Measurements from ENCODE around the gene KCNC1.

Gene KCNC1

GRCh38 chr11:17736930-17737817 lies 2.6 kb downstream of the KCNC1 start:
- in situ Hi-C loops (cut with MboI; ENCODE audit: low sequenced_read_pairs): loop anchor here (25.0 kb wide), 1 partner anchor 250 kb away; no protein-coding TSS in a partner anchor

GRCh38 chr11:17738151-17738973 lies 3.8 kb downstream of the KCNC1 start:
- in situ Hi-C loops (cut with MboI; ENCODE audit: low sequenced_read_pairs): loop anchor here (25.0 kb wide), 1 partner anchor 249 kb away; no protein-coding TSS in a partner anchor

GRCh38 chr11:17739945-17740338 lies 5.4 kb downstream of the KCNC1 start:
- in situ Hi-C loops (cut with MboI; ENCODE audit: low sequenced_read_pairs): loop anchor here (25.0 kb wide), 1 partner anchor 247 kb away; no protein-coding TSS in a partner anchor

- in situ Hi-C loops (cut with MboI; ENCODE audit: low sequenced_read_pairs): loop anchor here (25.0 kb wide), 1 partner anchor 247 kb away; no protein-coding TSS in a partner anchor
These were observed 6.2 kb downstream of the KCNC1 start for GRCh38 chr11:17740649-17741235.

- in situ Hi-C loops (cut with MboI; ENCODE audit: low sequenced_read_pairs): loop anchor here (25.0 kb wide), 1 partner anchor 246 kb away; no protein-coding TSS in a partner anchor
These were observed 6.9 kb downstream of the KCNC1 start for GRCh38 chr11:17741487-17741886.

- in situ Hi-C loops (cut with MboI; ENCODE audit: low sequenced_read_pairs): loop anchor here (25.0 kb wide), 1 partner anchor 245 kb away; no protein-coding TSS in a partner anchor
These were observed 7.4 kb downstream of the KCNC1 start for GRCh38 chr11:17742019-17742418.

GRCh38 chr11:17743026-17743807 lies 8.6 kb downstream of the KCNC1 start:
- in situ Hi-C loops (cut with MboI; ENCODE audit: low sequenced_read_pairs): loop anchor here (25.0 kb wide), 1 partner anchor 244 kb away; no protein-coding TSS in a partner anchor

GRCh38 chr11:17743808-17744119 lies 9.2 kb downstream of the KCNC1 start:
- in situ Hi-C loops (cut with MboI; ENCODE audit: low sequenced_read_pairs): loop anchor here (25.0 kb wide), 1 partner anchor 244 kb away; no protein-coding TSS in a partner anchor

GRCh38 chr11:17744151-17744940 lies 9.8 kb downstream of the KCNC1 start:
- in situ Hi-C loops (cut with MboI; ENCODE audit: low sequenced_read_pairs): loop anchor here (25.0 kb wide), 1 partner anchor 243 kb away; no protein-coding TSS in a partner anchor

- in situ Hi-C loops (cut with MboI; ENCODE audit: low sequenced_read_pairs): loop anchor here (25.0 kb wide), 1 partner anchor 242 kb away; no protein-coding TSS in a partner anchor
These were observed 10.6 kb downstream of the KCNC1 start for GRCh38 chr11:17745023-17745772.

- in situ Hi-C loops (cut with MboI; ENCODE audit: low sequenced_read_pairs): loop anchor here (25.0 kb wide), 1 partner anchor 241 kb away; no protein-coding TSS in a partner anchor
These were observed 11.5 kb downstream of the KCNC1 start for GRCh38 chr11:17746096-17746495.

GRCh38 chr11:17747131-17747955 lies 12.8 kb downstream of the KCNC1 start:
- in situ Hi-C loops (cut with MboI; ENCODE audit: low sequenced_read_pairs): loop anchor here (25.0 kb wide), 1 partner anchor 240 kb away; no protein-coding TSS in a partner anchor

GRCh38 chr11:17748044-17748443 lies 13.5 kb downstream of the KCNC1 start:
- in situ Hi-C loops (cut with MboI; ENCODE audit: low sequenced_read_pairs): loop anchor here (25.0 kb wide), 1 partner anchor 239 kb away; no protein-coding TSS in a partner anchor

GRCh38 chr11:17748761-17749721 lies 14.5 kb downstream of the KCNC1 start:
- in situ Hi-C loops (cut with MboI; ENCODE audit: low sequenced_read_pairs): loop anchor here (25.0 kb wide), 1 partner anchor 238 kb away; no protein-coding TSS in a partner anchor

- in situ Hi-C loops (cut with MboI; ENCODE audit: low sequenced_read_pairs): no loop called here
These were observed 15.6 kb downstream of the KCNC1 start for GRCh38 chr11:17750013-17750800.

Measured in HL-60/S4 treated with phorbol 12-myristate 13-acetate at 8.2 ng/mL for 4 days and 3 days (cell line).